Neuronal stem cell (in vitro differentiated cells): ENCODE measurements around the gene CCDC9B.
A peak's percentile ranks its signal among the peaks of the same experiment; 100 is the strongest.

Source experiments
- DNase-seq: peaks from one replicate; pipeline ENCODE4 v3.0.0-alpha.2; 2013; ENCODE audit warnings: low spot score
- H2AFZ ChIP-seq: one replicate; pipeline ENCODE4 v1.6.1; 2013; ENCODE audit warnings: mild to moderate bottlenecking, low read length, inconsistent platforms
- H2AK5ac ChIP-seq: 2 replicates; pipeline ENCODE4 v1.6.1; 2013; ENCODE audit warnings: low read depth, mild to moderate bottlenecking, inconsistent platforms, low read length, moderate library complexity, mixed read lengths
- H2BK120ac ChIP-seq: 2 replicates; pipeline ENCODE4 v1.6.1; 2013; ENCODE audit warnings: low read depth, mild to moderate bottlenecking, inconsistent platforms, low read length, moderate library complexity, mixed read lengths
- H2BK12ac ChIP-seq: one replicate; pipeline ENCODE4 v1.6.1; 2013; ENCODE audit warnings: low read length, inconsistent platforms
- H2BK15ac ChIP-seq: 2 replicates; pipeline ENCODE4 v1.6.1; 2013; ENCODE audit warnings: mild to moderate bottlenecking, low read length, inconsistent platforms, mixed read lengths
- H2BK5ac ChIP-seq: one replicate; pipeline ENCODE4 v1.6.1; 2013; ENCODE audit warnings: inconsistent platforms, mild to moderate bottlenecking, low read length, moderate library complexity
- H3K14ac ChIP-seq: one replicate; pipeline ENCODE4 v1.6.1; 2013; ENCODE audit warnings: low read length, inconsistent platforms
- H3K18ac ChIP-seq: 2 replicates; pipeline ENCODE4 v1.6.1; 2013; ENCODE audit warnings: low read length, inconsistent platforms
- H3K23ac ChIP-seq: 2 replicates; pipeline ENCODE4 v1.6.1; 2013; ENCODE audit warnings: low read depth, mild to moderate bottlenecking, mixed read lengths, low read length, inconsistent platforms; ENCODE audit not compliant: poor library complexity
- H3K27ac ChIP-seq: replicated peaks from 3 replicates; pipeline ENCODE4 v1.5.1; 2013; ENCODE audit warnings: low read length, inconsistent platforms
- H3K27me3 ChIP-seq, 3 experiments: 2 replicates each; pipeline ENCODE4 v1.6.1; 2013; ENCODE audit warnings: low read length in 3 of 3, mild to moderate bottlenecking in 2 of 3, inconsistent platforms in 1 of 3, low read depth in 1 of 3, mixed read lengths in 1 of 3, moderate library complexity in 1 of 3; ENCODE audit not compliant: control insufficient read depth in 3 of 3, insufficient read depth in 3 of 3
- H3K36me3 ChIP-seq, 2 donors: replicated peaks in 1 of 2; 2 replicates each; pipeline ENCODE4 v1.6.1; 2013; ENCODE audit warnings: low read length in 2 of 2; ENCODE audit not compliant: control insufficient read depth in 2 of 2, insufficient read depth in 2 of 2
- H3K4ac ChIP-seq: 2 replicates; pipeline ENCODE4 v1.6.1; 2013; ENCODE audit warnings: inconsistent platforms, mild to moderate bottlenecking, low read length, moderate library complexity
- H3K4me1 ChIP-seq, 2 donors: 1 replicate in 1 of 2; 2 replicates in 1 of 2; pipeline ENCODE4 v1.6.1; 2013; ENCODE audit warnings: low read length in 2 of 2, low read depth in 1 of 2; ENCODE audit not compliant: control insufficient read depth in 2 of 2, insufficient read depth in 1 of 2
- H3K4me2 ChIP-seq: one replicate; pipeline ENCODE4 v1.6.1; 2013; ENCODE audit warnings: mild to moderate bottlenecking, low read length, inconsistent platforms; ENCODE audit not compliant: insufficient read depth, poor library complexity, severe bottlenecking
- H3K4me3 ChIP-seq, 2 donors: 2 replicates each; pipeline ENCODE4 v1.5.1; 2013; ENCODE audit warnings: low read length in 2 of 2, mild to moderate bottlenecking in 2 of 2, inconsistent platforms in 1 of 2, moderate library complexity in 1 of 2
- H3K79me1 ChIP-seq: one replicate; pipeline ENCODE4 v1.6.1; 2013; ENCODE audit warnings: low read depth, mild to moderate bottlenecking, inconsistent platforms, low read length, moderate library complexity
- H3K9ac ChIP-seq: one replicate; pipeline ENCODE4 v1.6.1; 2013; ENCODE audit warnings: mild to moderate bottlenecking, low read depth, low read length, inconsistent platforms; ENCODE audit not compliant: poor library complexity
- H3K9me3 ChIP-seq, 2 donors: replicated peaks in 1 of 2; 2 replicates each; pipeline versions ENCODE3 to v1.6.1; 2013; ENCODE audit warnings: low read length in 2 of 2, mild to moderate bottlenecking in 2 of 2, inconsistent platforms in 1 of 2, low read depth in 1 of 2, mixed read lengths in 1 of 2, moderate library complexity in 1 of 2; ENCODE audit not compliant: control insufficient read depth in 2 of 2, insufficient read depth in 1 of 2
- H4K8ac ChIP-seq: one replicate; pipeline ENCODE4 v1.6.1; 2013; ENCODE audit warnings: low read depth, mild to moderate bottlenecking, inconsistent platforms, low read length, moderate library complexity
- H4K91ac ChIP-seq: one replicate; pipeline ENCODE4 v1.6.1; 2013; ENCODE audit warnings: low read length, low read depth, mild to moderate bottlenecking, inconsistent platforms; ENCODE audit not compliant: poor library complexity
- WGBS, 2 donors: extraction: QIAGEN DNeasy Blood & Tissue Kit; methylation state at CpG; one replicate each; pipeline ENCODE4 v1.1.7; 2013; ENCODE audit warnings: missing lambda C conversion rate in 2 of 2, mixed read lengths in 1 of 2; ENCODE audit not compliant: insufficient read length in 2 of 2, insufficient replicate concordance in 1 of 2; ENCODE audit errors: extremely low coverage in 2 of 2; 5-methylcytosine and 5-hydroxymethylcytosine counted together

The CCDC9B gene

GRCh38 chr15:40365624-40366456 lies 25.1 kb upstream of the CCDC9B start:
- H2AK5ac ChIP-seq, result no peak overlapping the region
- H4K8ac ChIP-seq, result no peak overlapping the region
- H3K4ac ChIP-seq, result no peak overlapping the region
- no peak overlapping the region for H4K91ac ChIP-seq
- H3K23ac ChIP-seq, result no peak overlapping the region
- H2AFZ ChIP-seq, result no peak overlapping the region
- H2BK12ac ChIP-seq, result no peak overlapping the region
- no peak for DNase-seq
- H2BK5ac ChIP-seq, result no peak overlapping the region
- no peak overlapping the region for H3K18ac ChIP-seq
- no peak overlapping the region for H3K4me2 ChIP-seq
- H3K27me3 ChIP-seq, result peaks cover 0 to 87% (median 32%) of the 10 kb centered on the region in 3 experiments
- no peak overlapping the region for H3K4me3 ChIP-seq
- H3K9me3 ChIP-seq, result no peaks in the 10 kb centered on the region
- H3K9ac ChIP-seq, result no peak overlapping the region
- no peak overlapping the region for H3K27ac ChIP-seq
- no CpG with 5 or more reads among the region's 11 CpGs for WGBS, 2 donors
- H3K79me1 ChIP-seq, result no peaks in the 10 kb centered on the region
- no peak overlapping the region for H2BK120ac ChIP-seq
- peaks cover 0 to 6% of the 10 kb centered on the region in 2 donors for H3K4me1 ChIP-seq
- H2BK15ac ChIP-seq, result no peak overlapping the region
- H3K36me3 ChIP-seq, result no peaks in the 10 kb centered on the region
- no peak overlapping the region for H3K14ac ChIP-seq

- Histone ChIP-seq H4K91ac (no peak overlapping the region), H3K36me3 (no peaks in the 10 kb centered on the region), H4K8ac (no peak overlapping the region), H3K4me3 (no peak overlapping the region), H3K23ac (no peak overlapping the region), H3K27me3 (peaks cover 0 to 88% (median 32%) of the 10 kb centered on the region in 3 experiments), H2AFZ (no peak overlapping the region), H2BK15ac (no peak overlapping the region), H2BK120ac (no peak overlapping the region), H3K18ac (no peak overlapping the region), H3K9me3 (no peaks in the 10 kb centered on the region), H3K9ac (no peak overlapping the region), H2AK5ac (no peak overlapping the region), H2BK5ac (no peak overlapping the region), H3K4me1 (peaks cover 0 to 6% of the 10 kb centered on the region in 2 donors), H3K79me1 (no peaks in the 10 kb centered on the region), H3K27ac (no peak overlapping the region), H2BK12ac (no peak overlapping the region), H3K14ac (no peak overlapping the region), H3K4me2 (no peak overlapping the region), H3K4ac (no peak overlapping the region)
- no CpG with 5 or more reads among the region's 5 CpGs for WGBS, 2 donors
- no peak for DNase-seq
These were observed 24.3 kb upstream of the CCDC9B start for GRCh38 chr15:40365016-40365415.

GRCh38 chr15:40364251-40364650 lies 23.5 kb upstream of the CCDC9B start:
- H3K27ac ChIP-seq, result no peak overlapping the region
- H3K14ac ChIP-seq, result no peak overlapping the region
- H3K4me1 ChIP-seq, result peaks cover 0 to 6% of the 10 kb centered on the region in 2 donors
- H3K4me2 ChIP-seq, result no peak overlapping the region
- no peak overlapping the region for H2BK12ac ChIP-seq
- no peaks in the 10 kb centered on the region for H3K9me3 ChIP-seq
- no peak overlapping the region for H3K4me3 ChIP-seq
- H3K36me3 ChIP-seq, result no peaks in the 10 kb centered on the region
- no peak for DNase-seq
- H2BK5ac ChIP-seq, result no peak overlapping the region
- peaks cover 0 to 89% (median 36%) of the 10 kb centered on the region in 3 experiments for H3K27me3 ChIP-seq
- H4K8ac ChIP-seq, result no peak overlapping the region
- no peak overlapping the region for H3K9ac ChIP-seq
- no peak overlapping the region for H3K18ac ChIP-seq
- no peak overlapping the region for H3K4ac ChIP-seq
- no peak overlapping the region for H2BK120ac ChIP-seq
- H2AK5ac ChIP-seq, result no peak overlapping the region
- H3K23ac ChIP-seq, result no peak overlapping the region
- H3K79me1 ChIP-seq, result no peaks in the 10 kb centered on the region
- no peak overlapping the region for H2BK15ac ChIP-seq
- no peak overlapping the region for H4K91ac ChIP-seq
- H2AFZ ChIP-seq, result no peak overlapping the region
- WGBS, 2 donors, result no CpG with 5 or more reads among the region's 6 CpGs

- Histone ChIP-seq H3K36me3 (no peaks in the 10 kb centered on the region), H3K4ac (no peak overlapping the region), H3K4me1 (peaks cover 3 to 10% of the 10 kb centered on the region in 2 donors), H4K91ac (no peak overlapping the region), H3K4me3 (no peak overlapping the region), H2BK120ac (peak overlapping the region; percentile 20), H2AK5ac (no peak overlapping the region), H3K4me2 (no peak overlapping the region), H3K27me3 (peaks cover 0 to 89% (median 36%) of the 10 kb centered on the region in 3 experiments), H2BK12ac (no peak overlapping the region), H3K18ac (no peak overlapping the region), H2BK15ac (no peak overlapping the region), H3K9me3 (no peaks in the 10 kb centered on the region), H3K79me1 (no peaks in the 10 kb centered on the region), H3K27ac (no peak overlapping the region), H2AFZ (no peak overlapping the region), H3K9ac (no peak overlapping the region), H3K23ac (no peak overlapping the region), H4K8ac (no peak overlapping the region), H2BK5ac (no peak overlapping the region), H3K14ac (no peak overlapping the region)
- no peak for DNase-seq
- no CpG with 5 or more reads among the region's 8 CpGs for WGBS, 2 donors
These were observed 22.9 kb upstream of the CCDC9B start for GRCh38 chr15:40363611-40364010.
